Measurements from ENCODE around the gene IL15RA. TPM values are rescaled to one million over a fixed set of nuclear protein-coding genes. Genes with fewer than 3 reads are reported as not detected.

The IL15RA gene
- total RNA-seq, 3 donors from 2014 or later (not counting 1 experiment from before 2014, with no cell fraction given): 10.7 to 11.8 (median 11.3) TPM

DNA sequence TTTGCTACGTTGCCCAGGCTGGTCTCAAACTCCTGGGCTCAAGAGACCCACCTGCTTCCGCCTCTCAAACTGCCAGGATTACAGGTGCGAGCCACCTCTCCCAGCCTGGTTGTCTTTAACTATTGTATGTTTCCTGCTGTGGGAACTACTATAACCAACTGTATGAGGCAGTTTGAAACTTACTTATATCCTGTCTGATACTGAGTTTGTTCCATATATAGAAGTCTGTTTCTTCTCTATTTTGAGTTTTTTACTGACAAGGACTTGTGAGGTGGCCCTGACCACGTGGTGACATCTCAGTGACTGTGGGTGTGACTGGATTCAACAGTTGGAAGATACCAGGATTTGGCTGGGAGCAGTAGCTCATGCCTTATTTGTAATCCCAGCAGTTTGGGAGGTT lies 73.1 kb downstream of the IL15RA start:
- Mint-ChIP-seq H3K4me3 (no peak overlapping the region), H3K27ac (no peak overlapping the region), H3K4me1 (peaks cover 6 to 10% of the 10 kb centered on the region in 2 donors), H3K27me3 (ENCODE audit: low read depth in 2 of 2) (no peaks in the 10 kb centered on the region), H3K36me3 (no peaks in the 10 kb centered on the region), H3K9me3 (no peaks in the 10 kb centered on the region)
- ATAC-seq: no peak
- DNase-seq: no peak
- Histone ChIP-seq H3K27ac (ENCODE audit: low read length) (no peak overlapping the region), H3K27me3 (ENCODE audit: control insufficient read depth, insufficient read depth, low read length) (no peaks in the 10 kb centered on the region), H3K36me3 (ENCODE audit: control insufficient read depth, insufficient read depth, low read length) (peaks cover 24% of the 10 kb centered on the region), H3K9me3 (ENCODE audit: control insufficient read depth, insufficient read depth, low read length) (no peaks in the 10 kb centered on the region), H3K4me3 (ENCODE audit: low read length) (no peak overlapping the region), H3K4me1 (ENCODE audit: control insufficient read depth, insufficient read depth, low read length) (no peaks in the 10 kb centered on the region)
- TF ChIP-seq, protein P1, sequence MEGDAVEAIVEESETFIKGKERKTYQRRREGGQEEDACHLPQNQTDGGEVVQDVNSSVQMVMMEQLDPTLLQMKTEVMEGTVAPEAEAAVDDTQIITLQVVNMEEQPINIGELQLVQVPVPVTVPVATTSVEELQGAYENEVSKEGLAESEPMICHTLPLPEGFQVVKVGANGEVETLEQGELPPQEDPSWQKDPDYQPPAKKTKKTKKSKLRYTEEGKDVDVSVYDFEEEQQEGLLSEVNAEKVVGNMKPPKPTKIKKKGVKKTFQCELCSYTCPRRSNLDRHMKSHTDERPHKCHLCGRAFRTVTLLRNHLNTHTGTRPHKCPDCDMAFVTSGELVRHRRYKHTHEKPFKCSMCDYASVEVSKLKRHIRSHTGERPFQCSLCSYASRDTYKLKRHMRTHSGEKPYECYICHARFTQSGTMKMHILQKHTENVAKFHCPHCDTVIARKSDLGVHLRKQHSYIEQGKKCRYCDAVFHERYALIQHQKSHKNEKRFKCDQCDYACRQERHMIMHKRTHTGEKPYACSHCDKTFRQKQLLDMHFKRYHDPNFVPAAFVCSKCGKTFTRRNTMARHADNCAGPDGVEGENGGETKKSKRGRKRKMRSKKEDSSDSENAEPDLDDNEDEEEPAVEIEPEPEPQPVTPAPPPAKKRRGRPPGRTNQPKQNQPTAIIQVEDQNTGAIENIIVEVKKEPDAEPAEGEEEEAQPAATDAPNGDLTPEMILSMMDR (IDR thresholded peaks at IDR 0.05): no peak
- 81% methylated on average over 3 of the region's 4 CpGs for WGBS (ENCODE audit: insufficient coverage)
- intact Hi-C loops (cut with micrococcal nuclease): no loop called here

DNA sequence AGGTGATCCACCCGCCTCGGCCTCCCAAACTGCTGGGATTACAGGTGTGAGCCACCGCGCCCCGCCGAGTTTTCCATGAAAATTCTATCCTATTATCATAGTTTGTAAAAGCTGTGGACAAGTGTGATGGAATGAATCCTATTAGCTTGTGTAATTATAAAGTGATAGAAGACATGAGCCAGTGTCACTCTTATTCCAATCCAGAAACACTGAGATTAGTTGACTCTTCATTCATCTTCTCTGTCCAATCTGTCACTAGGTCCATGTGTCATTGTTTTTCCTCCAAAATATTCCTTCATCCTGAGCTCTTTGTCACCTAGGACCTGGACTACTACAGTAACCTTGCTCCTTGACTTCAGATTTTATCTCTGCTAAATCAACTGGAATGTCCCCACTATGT lies 73.8 kb downstream of the IL15RA start:
- no peak overlapping the region for H3K27ac Mint-ChIP-seq
- no peaks in the 10 kb centered on the region for H3K9me3 Mint-ChIP-seq
- H3K27me3 Mint-ChIP-seq (ENCODE audit: low read depth in 2 of 2): no peaks in the 10 kb centered on the region
- H3K4me1 Mint-ChIP-seq: peaks cover 6 to 9% of the 10 kb centered on the region in 2 donors
- no CpG with 5 or more reads among the region's 6 CpGs for WGBS (ENCODE audit: insufficient coverage)
- Histone ChIP-seq H3K4me3 (ENCODE audit: low read length) (no peak overlapping the region), H3K27me3 (ENCODE audit: control insufficient read depth, insufficient read depth, low read length) (no peaks in the 10 kb centered on the region), H3K4me1 (ENCODE audit: control insufficient read depth, insufficient read depth, low read length) (no peaks in the 10 kb centered on the region), H3K27ac (ENCODE audit: low read length) (no peak overlapping the region), H3K36me3 (ENCODE audit: control insufficient read depth, insufficient read depth, low read length) (peaks cover 19% of the 10 kb centered on the region), H3K9me3 (ENCODE audit: control insufficient read depth, insufficient read depth, low read length) (no peaks in the 10 kb centered on the region)
- H3K4me3 Mint-ChIP-seq: no peak overlapping the region
- H3K36me3 Mint-ChIP-seq: no peaks in the 10 kb centered on the region
- intact Hi-C loops (cut with micrococcal nuclease): no loop called here
- no peak for DNase-seq
- ATAC-seq: no peak
- TF ChIP-seq, protein P1 (IDR thresholded peaks at IDR 0.05): no peak

DNA sequence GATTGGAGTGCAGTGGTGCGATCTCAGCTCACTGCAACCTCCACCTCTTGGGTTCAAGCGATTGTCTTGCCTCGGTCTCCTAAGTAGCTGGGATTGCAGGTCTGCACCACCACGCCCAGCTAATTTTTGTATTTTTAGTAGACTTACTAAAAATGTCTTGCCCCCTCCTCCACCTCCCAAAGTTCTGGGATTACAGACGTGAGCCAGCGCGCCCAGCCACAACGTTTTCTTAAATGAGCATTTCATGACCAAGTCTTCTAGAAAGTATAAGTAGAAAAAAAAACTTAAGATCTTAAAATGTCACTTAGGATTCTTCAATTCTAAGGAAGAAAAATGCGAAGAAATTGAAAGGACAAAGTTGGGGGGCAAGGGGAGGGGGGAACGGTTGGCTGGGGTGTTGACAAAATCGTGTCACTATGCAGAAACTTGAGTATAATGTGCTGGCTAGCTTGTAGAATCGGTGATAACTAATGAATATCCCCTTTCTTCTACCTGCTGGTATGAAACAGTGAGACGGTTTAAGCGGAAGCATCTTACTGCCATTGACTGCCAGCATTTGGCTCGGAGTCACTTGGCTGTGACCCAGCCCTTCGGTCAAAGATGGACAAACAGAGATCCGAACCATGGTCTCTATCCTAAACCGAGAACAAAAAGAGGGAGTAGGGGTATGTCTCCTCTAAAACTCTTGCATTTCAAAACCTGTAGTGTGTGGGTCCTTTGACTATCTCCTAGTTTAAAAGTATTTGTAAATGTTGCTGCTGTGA lies 74.7 kb downstream of the IL15RA start:
- H3K36me3 ChIP-seq (ENCODE audit: control insufficient read depth, insufficient read depth, low read length): peaks cover 12% of the 10 kb centered on the region
- H3K4me1 ChIP-seq (ENCODE audit: control insufficient read depth, insufficient read depth, low read length): no peaks in the 10 kb centered on the region
- intact Hi-C loops (cut with micrococcal nuclease): no loop called here
- Mint-ChIP-seq H3K4me3 (no peak overlapping the region), H3K27me3 (ENCODE audit: low read depth in 2 of 2) (no peaks in the 10 kb centered on the region), H3K36me3 (no peaks in the 10 kb centered on the region), H3K4me1 (peaks cover 4 to 10% of the 10 kb centered on the region in 2 donors), H3K9me3 (no peaks in the 10 kb centered on the region), H3K27ac (no peak overlapping the region)
- peaks cover 5% of the 10 kb centered on the region for H3K9me3 ChIP-seq (ENCODE audit: control insufficient read depth, insufficient read depth, low read length)
- no peak for DNase-seq
- no peak overlapping the region for H3K4me3 ChIP-seq (ENCODE audit: low read length)
- no peaks in the 10 kb centered on the region for H3K27me3 ChIP-seq (ENCODE audit: control insufficient read depth, insufficient read depth, low read length)
- TF ChIP-seq, protein P1 (IDR thresholded peaks at IDR 0.05): no peak
- H3K27ac ChIP-seq (ENCODE audit: low read length): no peak overlapping the region
- WGBS (ENCODE audit: insufficient coverage): 97% methylated on average over 14 of the region's 18 CpGs
- ATAC-seq: no peak

Other genes with a start within 250 kb of the IL15RA start
- 100 to 1,000 TPM in 2 of 3 donors, 10 to 100 TPM in 1; 97.9 to 104 (median 104) TPM for gene GDI2, start 164.1 kb downstream of the IL15RA start, total RNA-seq
- gene ANKRD16, start 87.7 kb downstream of the IL15RA start, total RNA-seq: 1 to 10 TPM; 2.6 to 3.1 (median 3.0) TPM
- gene FBH1, start 87.3 kb downstream of the IL15RA start, total RNA-seq: 10 to 100 TPM; 49.3 to 64.9 (median 62.7) TPM
- gene IL2RA, start 84.8 kb upstream of the IL15RA start, total RNA-seq: 10 to 100 TPM in 1 of 3 donors, 1 to 10 TPM in 2; 3.4 to 11.2 (median 3.7) TPM
- gene RBM17, start 111.5 kb upstream of the IL15RA start, total RNA-seq: 100 to 1,000 TPM; 120 to 147 (median 147) TPM
- gene PFKFB3, start 225.4 kb upstream of the IL15RA start, total RNA-seq: 10 to 100 TPM; 33.4 to 59.7 (median 39.0) TPM

Data from natural killer cell (primary cell).